ENCODE measurements around the gene HOMER2.

Gene HOMER2

DNA sequence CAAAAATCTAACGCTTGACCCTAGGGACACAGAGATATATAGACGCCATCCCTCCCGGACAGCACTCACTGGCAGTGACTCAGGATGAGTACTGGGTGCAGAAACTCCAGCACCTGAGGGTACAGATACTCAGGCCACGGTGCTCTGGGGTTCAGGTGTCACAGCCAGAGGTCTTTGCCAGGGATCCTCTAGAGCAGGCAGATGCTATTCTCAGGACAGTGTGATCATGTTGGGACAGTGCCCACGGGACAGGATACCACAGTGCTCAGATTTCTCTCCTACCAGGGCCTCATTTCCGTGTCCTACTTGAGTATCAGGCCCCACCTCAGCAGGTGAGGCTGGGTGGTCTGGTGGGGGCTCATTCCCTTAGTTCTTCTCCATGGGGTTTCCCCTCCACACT is 34.4 kb downstream of the HOMER2 start:
- TF ChIP-seq, protein P1, sequence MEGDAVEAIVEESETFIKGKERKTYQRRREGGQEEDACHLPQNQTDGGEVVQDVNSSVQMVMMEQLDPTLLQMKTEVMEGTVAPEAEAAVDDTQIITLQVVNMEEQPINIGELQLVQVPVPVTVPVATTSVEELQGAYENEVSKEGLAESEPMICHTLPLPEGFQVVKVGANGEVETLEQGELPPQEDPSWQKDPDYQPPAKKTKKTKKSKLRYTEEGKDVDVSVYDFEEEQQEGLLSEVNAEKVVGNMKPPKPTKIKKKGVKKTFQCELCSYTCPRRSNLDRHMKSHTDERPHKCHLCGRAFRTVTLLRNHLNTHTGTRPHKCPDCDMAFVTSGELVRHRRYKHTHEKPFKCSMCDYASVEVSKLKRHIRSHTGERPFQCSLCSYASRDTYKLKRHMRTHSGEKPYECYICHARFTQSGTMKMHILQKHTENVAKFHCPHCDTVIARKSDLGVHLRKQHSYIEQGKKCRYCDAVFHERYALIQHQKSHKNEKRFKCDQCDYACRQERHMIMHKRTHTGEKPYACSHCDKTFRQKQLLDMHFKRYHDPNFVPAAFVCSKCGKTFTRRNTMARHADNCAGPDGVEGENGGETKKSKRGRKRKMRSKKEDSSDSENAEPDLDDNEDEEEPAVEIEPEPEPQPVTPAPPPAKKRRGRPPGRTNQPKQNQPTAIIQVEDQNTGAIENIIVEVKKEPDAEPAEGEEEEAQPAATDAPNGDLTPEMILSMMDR (IDR thresholded peaks at IDR 0.05; ENCODE audit: low read depth, low read length, missing control alignments) = no peak
- no peak overlapping the region for H3K4me3 ChIP-seq (replicated peaks; ENCODE audit: low read depth, low read length)
- no peak for DNase-seq (ENCODE audit: extremely low read depth, low read depth)

DNA sequence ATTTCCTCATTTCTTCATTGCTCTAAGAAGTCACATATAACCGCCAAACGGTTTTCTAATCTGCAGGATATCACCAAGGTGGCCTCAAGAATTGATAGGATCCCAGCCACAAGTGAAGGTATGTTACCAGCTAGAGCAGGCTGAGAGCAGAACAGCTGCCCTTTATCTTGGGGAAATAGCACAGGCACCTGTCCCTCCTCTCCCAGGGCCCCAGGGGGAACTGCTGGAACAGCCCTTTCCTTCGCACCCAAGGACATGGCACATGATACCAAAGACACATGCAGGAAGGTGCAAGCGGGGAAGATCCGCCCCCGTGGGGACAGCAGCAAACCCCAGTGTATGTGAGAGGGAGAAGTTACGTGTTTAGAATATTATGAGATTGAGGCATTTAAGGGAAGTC is 35.3 kb downstream of the HOMER2 start:
- no peak for DNase-seq (ENCODE audit: extremely low read depth, low read depth)
- TF ChIP-seq, protein P1 (IDR thresholded peaks at IDR 0.05; ENCODE audit: low read depth, low read length, missing control alignments) = no peak
- H3K4me3 ChIP-seq (replicated peaks; ENCODE audit: low read depth, low read length) = no peak overlapping the region

DNA sequence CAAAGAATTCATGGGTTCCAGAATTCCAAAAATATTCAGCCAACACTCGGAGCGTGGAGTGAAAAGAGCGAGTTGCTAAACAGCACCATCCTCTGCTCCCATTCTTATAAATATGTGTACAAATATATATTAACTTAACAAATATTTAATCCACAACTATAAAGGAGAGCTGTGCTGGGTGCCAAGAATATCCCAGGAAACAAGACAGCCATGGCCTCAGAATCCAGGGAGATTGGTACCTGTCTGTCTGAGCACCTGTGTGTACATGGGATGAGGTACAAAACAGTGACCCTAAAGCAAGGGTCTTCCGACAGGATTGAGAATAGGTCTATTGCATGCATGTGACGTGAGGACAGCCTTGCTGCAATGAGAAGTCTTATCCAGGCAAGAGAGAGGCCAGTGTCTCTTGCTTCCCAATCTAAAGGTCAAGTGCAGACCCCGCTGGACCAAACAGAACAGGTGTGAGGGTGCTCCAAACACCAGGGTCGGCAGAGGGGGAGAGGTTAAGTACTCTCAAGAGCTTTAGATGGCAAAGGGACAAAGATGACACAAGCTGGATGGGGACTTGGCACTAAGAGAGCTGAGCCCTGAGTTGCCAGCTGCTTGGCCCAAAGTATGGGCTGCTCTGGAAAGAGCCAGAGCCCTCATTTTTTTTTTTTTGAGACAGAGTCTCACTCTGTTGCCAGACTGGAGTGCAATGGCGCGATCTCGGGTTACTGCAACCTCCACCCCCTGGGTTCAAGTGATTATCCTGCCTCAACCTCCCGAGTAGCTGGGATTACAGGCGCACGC is 36.2 kb downstream of the HOMER2 start:
- no peak for DNase-seq (ENCODE audit: extremely low read depth, low read depth)
- TF ChIP-seq, protein P1 (IDR thresholded peaks at IDR 0.05; ENCODE audit: low read depth, low read length, missing control alignments) = no peak
- H3K4me3 ChIP-seq (replicated peaks; ENCODE audit: low read depth, low read length) = no peak overlapping the region

DNA sequence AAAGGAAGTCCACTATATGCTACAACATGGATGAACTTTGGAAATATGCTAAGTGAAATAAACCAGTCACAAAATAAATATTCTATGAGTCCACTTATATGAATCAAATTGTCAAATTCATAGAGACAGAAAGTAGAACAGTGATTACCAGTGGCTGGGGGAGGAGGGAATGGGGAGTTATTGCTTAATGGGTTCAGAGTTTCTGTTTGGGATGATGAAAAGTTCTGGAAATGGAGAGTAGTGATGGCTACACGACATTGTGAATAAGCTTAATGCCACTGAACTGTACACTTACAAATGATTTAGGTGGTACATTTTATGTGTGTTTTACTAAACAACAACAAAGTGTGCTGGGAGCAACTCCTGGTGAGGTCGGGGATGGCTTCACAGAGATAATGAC is 38.1 kb downstream of the HOMER2 start:
- TF ChIP-seq, protein P1 (IDR thresholded peaks at IDR 0.05; ENCODE audit: low read depth, low read length, missing control alignments) = no peak
- no peak overlapping the region for H3K4me3 ChIP-seq (replicated peaks; ENCODE audit: low read depth, low read length)
- no peak for DNase-seq (ENCODE audit: extremely low read depth, low read depth)

DNA sequence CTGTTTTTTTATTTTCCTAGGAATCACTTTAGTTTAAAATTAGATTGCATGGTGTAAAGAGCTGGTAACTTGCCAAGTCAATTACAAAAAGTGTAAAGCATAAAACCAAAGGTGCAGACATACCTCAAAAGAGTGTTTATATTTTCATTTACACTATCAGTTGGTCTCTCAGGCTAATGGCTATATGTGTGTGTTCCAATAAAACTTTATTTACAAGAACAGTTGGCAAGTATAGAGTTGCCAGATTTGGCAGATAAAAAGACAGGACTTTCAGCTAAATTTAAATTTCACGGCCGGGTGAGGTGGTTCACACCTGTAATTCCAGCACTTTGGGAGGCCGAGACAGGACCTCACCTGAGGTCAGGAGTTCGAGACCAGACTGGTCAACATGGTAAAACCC is 41.1 kb downstream of the HOMER2 start:
- no peak for DNase-seq (ENCODE audit: extremely low read depth, low read depth)
- TF ChIP-seq, protein P1 (IDR thresholded peaks at IDR 0.05; ENCODE audit: low read depth, low read length, missing control alignments) = no peak
- no peak overlapping the region for H3K4me3 ChIP-seq (replicated peaks; ENCODE audit: low read depth, low read length)

DNA sequence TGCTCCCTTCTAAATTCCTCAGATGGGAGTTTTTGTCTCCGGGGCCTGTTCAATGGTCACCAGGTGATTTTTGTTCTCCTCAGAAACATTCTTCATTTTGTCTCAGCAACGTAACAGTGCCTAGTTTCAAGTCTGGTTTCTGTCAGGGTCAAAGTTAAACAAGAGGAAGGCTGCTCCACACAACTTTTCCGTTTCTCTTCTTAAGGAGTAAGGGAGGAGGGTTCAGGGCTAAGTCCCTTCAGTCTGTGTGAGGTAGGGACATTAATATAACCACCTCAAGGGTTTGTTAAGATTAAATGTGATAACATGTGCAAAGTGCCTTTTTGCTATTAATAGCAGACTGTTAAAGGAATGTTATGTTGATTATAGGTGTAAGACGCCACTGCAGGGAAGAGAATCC is 41.8 kb downstream of the HOMER2 start:
- TF ChIP-seq, protein P1 (IDR thresholded peaks at IDR 0.05; ENCODE audit: low read depth, low read length, missing control alignments) = no peak
- no peak for DNase-seq (ENCODE audit: extremely low read depth, low read depth)
- no peak overlapping the region for H3K4me3 ChIP-seq (replicated peaks; ENCODE audit: low read depth, low read length)

Data from HFF-Myc (cell line).